Stimulated activated memory B cell treated with anti-CD40 and anti-IgM and Interleukin-4, amounts not matched to agents 10 μg/mL and 1 μg/mL and 100 μg/mL, for 72 hours (primary cell): ENCODE measurements around the gene SPTBN1.
A peak's percentile ranks its signal among the peaks of the same experiment; 100 is the strongest.

Source experiments
- ATAC-seq: fragments of 150-1000 bp; cut with Tn5 transposase; 2 replicates; pipeline ENCODE4 v1.10.0; 2021
- H3K27ac Mint-ChIP-seq: one replicate; pipeline ENCODE4 v1.8.0; 2022; ENCODE audit warnings: mild to moderate bottlenecking, mixed read lengths
- H3K27me3 Mint-ChIP-seq: one replicate; pipeline ENCODE4 v1.8.0; 2022; ENCODE audit warnings: mixed read lengths
- H3K36me3 Mint-ChIP-seq: one replicate; pipeline ENCODE4 v1.8.0; 2022; ENCODE audit warnings: mixed read lengths
- H3K4me1 Mint-ChIP-seq: one replicate; pipeline ENCODE4 v1.8.0; 2022; ENCODE audit warnings: mixed read lengths
- H3K4me3 Mint-ChIP-seq: one replicate; pipeline ENCODE4 v1.8.0; 2022; ENCODE audit warnings: mild to moderate bottlenecking, moderate library complexity, mixed read lengths
- H3K9me3 Mint-ChIP-seq: one replicate; pipeline ENCODE4 v1.8.0; 2022; ENCODE audit warnings: mixed read lengths

The SPTBN1 gene

DNA sequence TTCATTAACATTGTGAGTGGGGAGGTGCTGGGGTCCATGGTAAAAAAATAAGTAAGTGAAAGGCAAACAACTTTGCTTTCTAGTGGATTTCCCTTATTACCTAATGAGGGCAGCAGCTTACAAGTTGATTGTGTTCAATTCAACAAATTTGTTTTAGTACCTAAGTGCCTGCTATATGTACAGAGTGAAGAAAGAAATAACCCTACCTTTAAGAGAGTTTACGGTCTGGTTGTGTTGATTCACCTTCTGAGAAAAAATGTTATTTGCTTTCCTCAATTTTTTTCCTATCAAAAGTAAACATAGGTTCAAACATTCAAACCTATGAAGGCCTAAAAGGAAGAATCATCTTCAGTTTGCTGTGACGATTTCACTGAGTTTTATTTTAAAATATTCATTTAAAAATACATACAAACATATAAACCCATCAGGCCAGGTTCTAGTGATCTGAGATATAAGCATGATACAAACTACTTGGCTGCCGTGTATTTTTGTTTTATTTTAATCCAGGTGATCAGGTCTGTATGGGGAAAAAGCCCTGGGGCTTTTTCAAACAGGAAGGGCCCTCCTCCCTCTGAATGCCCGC lies 1.5 kb upstream of the SPTBN1 start:
- no peak for ATAC-seq
- Mint-ChIP-seq H3K27ac (no peak overlapping the region), H3K4me1 (peaks cover 28% of the 10 kb centered on the region), H3K36me3 (no peaks in the 10 kb centered on the region), H3K27me3 (peaks cover 28% of the 10 kb centered on the region), H3K9me3 (no peaks in the 10 kb centered on the region), H3K4me3 (peak overlapping the region; percentile 58)

- no peak for ATAC-seq
- Mint-ChIP-seq H3K27me3 (peaks cover 32% of the 10 kb centered on the region), H3K27ac (no peak overlapping the region), H3K4me3 (peak overlapping the region; percentile 58), H3K9me3 (no peaks in the 10 kb centered on the region), H3K4me1 (peaks cover 28% of the 10 kb centered on the region), H3K36me3 (no peaks in the 10 kb centered on the region)
Measured at GRCh38 chr2:54455131-54455562, 980 bp upstream of the SPTBN1 start.

- H3K4me3 Mint-ChIP-seq = peak overlapping the region; percentile 58
- no peaks in the 10 kb centered on the region for H3K36me3 Mint-ChIP-seq
- H3K27me3 Mint-ChIP-seq = peaks cover 43% of the 10 kb centered on the region
- H3K9me3 Mint-ChIP-seq = no peaks in the 10 kb centered on the region
- peaks cover 28% of the 10 kb centered on the region for H3K4me1 Mint-ChIP-seq
- no peak overlapping the region for H3K27ac Mint-ChIP-seq
- ATAC-seq = no peak
Measured at GRCh38 chr2:54456362-54456611, 160 bp downstream of the SPTBN1 start.

- Mint-ChIP-seq H3K27me3 (peaks cover 47% of the 10 kb centered on the region), H3K4me3 (peak overlapping the region; percentile 89), H3K27ac (no peak overlapping the region), H3K9me3 (no peaks in the 10 kb centered on the region), H3K36me3 (no peaks in the 10 kb centered on the region), H3K4me1 (peaks cover 28% of the 10 kb centered on the region)
- ATAC-seq = peak; percentile 64
Measured at GRCh38 chr2:54456612-54457322, 640 bp downstream of the SPTBN1 start.

- no peak overlapping the region for H3K27ac Mint-ChIP-seq
- no peaks in the 10 kb centered on the region for H3K36me3 Mint-ChIP-seq
- peak overlapping the region; percentile 89 for H3K4me3 Mint-ChIP-seq
- ATAC-seq = peak; percentile 61
- H3K27me3 Mint-ChIP-seq = peaks cover 49% of the 10 kb centered on the region
- no peaks in the 10 kb centered on the region for H3K9me3 Mint-ChIP-seq
- peaks cover 28% of the 10 kb centered on the region for H3K4me1 Mint-ChIP-seq
Measured at GRCh38 chr2:54457323-54458023, 1.3 kb downstream of the SPTBN1 start.

DNA sequence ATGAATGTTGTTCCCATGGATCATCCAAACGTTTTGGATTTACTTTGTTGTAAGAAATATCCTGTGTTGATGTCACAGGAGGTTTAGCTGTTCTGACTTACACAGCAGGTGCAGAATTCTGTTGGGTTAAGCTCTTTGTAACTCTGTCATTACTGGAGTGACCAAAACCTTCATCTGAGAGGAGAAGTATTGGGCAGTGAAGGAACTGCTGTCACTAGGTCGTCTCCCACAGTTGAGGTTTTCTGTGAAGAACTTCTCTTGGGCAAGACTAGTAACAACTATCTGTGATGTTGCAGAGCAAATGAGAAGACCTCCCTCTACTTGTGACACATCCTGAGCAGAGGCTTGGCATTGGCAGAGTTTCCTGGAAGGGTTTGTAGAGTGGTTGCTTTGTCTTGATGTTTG lies 2.9 kb downstream of the SPTBN1 start:
- Mint-ChIP-seq H3K27me3 (peaks cover 64% of the 10 kb centered on the region), H3K9me3 (no peaks in the 10 kb centered on the region)

DNA sequence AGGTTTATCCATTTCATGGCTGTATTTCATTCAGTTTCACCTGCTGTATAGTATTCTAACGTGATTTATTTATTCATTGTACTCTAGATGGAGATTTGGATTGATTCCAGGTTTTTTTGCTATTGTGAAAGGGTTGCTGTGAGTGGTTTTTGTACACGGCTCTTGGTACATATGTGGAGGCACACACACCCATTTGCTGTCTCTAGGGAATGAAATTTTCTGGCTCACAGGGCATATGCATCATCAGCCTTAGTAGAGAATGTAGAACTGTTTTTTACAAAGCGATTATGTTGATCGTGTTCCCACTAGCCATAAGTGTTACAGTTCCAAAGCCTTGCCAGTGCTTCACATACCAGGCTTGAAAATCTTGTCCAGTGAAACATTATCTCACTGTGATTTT lies 5.1 kb downstream of the SPTBN1 start:
- no peak overlapping the region for H3K4me3 Mint-ChIP-seq
- peaks cover 70% of the 10 kb centered on the region for H3K27me3 Mint-ChIP-seq
- H3K9me3 Mint-ChIP-seq = no peaks in the 10 kb centered on the region
- ATAC-seq = no peak
- peaks cover 16% of the 10 kb centered on the region for H3K4me1 Mint-ChIP-seq
- H3K27ac Mint-ChIP-seq = no peak overlapping the region
- H3K36me3 Mint-ChIP-seq = no peaks in the 10 kb centered on the region

More for the DNA sequence above, 2.9 kb downstream of the SPTBN1 start:
- Mint-ChIP-seq H3K4me1 (peaks cover 28% of the 10 kb centered on the region), H3K27ac (no peak overlapping the region), H3K36me3 (no peaks in the 10 kb centered on the region), H3K4me3 (no peak overlapping the region)
- ATAC-seq = no peak

DNA sequence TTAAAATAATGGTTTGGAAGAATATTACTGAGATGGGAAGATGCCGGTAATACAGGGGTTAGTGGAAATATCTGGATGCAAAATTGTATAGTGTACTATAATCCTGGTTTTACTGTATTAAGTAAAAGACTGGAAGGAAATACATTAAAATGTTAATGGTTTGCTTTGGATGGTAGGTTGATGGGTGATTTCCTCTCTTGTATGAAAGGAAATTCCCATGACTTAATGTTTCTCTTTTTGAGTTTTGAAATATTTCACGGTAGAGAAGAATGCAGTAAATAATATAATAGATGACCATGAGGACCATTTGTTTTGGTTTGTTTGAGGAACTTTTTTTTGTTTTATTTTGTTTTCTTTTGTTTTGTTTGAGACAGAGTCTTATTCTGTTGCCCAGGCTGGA lies 8.2 kb downstream of the SPTBN1 start:
- peaks cover 10% of the 10 kb centered on the region for H3K4me1 Mint-ChIP-seq
- H3K4me3 Mint-ChIP-seq = no peak overlapping the region
- no peak overlapping the region for H3K27ac Mint-ChIP-seq
- H3K9me3 Mint-ChIP-seq = no peaks in the 10 kb centered on the region
- no peaks in the 10 kb centered on the region for H3K36me3 Mint-ChIP-seq
- H3K27me3 Mint-ChIP-seq = peaks cover 46% of the 10 kb centered on the region
- ATAC-seq = no peak

DNA sequence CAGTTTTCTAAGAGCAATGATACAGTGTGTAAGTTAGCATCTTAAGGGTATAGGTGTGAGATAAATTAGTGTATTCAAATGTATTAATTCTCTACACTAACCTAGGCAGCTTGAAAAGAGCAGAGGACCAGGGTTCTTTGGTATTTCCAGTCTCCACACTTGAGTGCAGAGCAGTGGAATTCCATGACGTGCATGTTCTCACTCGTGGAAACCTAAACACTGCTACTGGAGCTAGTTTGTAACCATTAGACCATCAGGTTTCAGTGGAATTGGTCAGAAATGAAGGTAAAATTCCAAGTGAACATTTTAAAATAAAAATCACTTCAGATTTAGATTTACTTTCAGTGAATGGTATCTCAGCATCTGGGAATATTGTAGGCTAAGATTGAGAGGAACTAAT lies 9.0 kb downstream of the SPTBN1 start:
- no peak for ATAC-seq
- Mint-ChIP-seq H3K9me3 (no peaks in the 10 kb centered on the region), H3K36me3 (no peaks in the 10 kb centered on the region), H3K27me3 (peaks cover 38% of the 10 kb centered on the region), H3K4me1 (peaks cover 12% of the 10 kb centered on the region), H3K27ac (no peak overlapping the region), H3K4me3 (no peak overlapping the region)

GRCh38 chr2:54466870-54467269 lies 10.7 kb downstream of the SPTBN1 start:
- Mint-ChIP-seq H3K4me1 (peaks cover 23% of the 10 kb centered on the region), H3K36me3 (no peaks in the 10 kb centered on the region), H3K9me3 (no peaks in the 10 kb centered on the region), H3K27me3 (peaks cover 22% of the 10 kb centered on the region), H3K27ac (no peak overlapping the region), H3K4me3 (no peak overlapping the region)
- ATAC-seq = no peak

- peaks cover 23% of the 10 kb centered on the region for H3K4me1 Mint-ChIP-seq
- no peak overlapping the region for H3K27ac Mint-ChIP-seq
- H3K9me3 Mint-ChIP-seq = no peaks in the 10 kb centered on the region
- H3K27me3 Mint-ChIP-seq = peaks cover 10% of the 10 kb centered on the region
- no peaks in the 10 kb centered on the region for H3K36me3 Mint-ChIP-seq
- ATAC-seq = no peak
- H3K4me3 Mint-ChIP-seq = no peak overlapping the region
Measured at GRCh38 chr2:54468673-54469072, 12.5 kb downstream of the SPTBN1 start.

- Mint-ChIP-seq H3K27me3 (peaks cover under 1% of the 10 kb centered on the region), H3K4me3 (no peak overlapping the region), H3K27ac (no peak overlapping the region), H3K4me1 (peaks cover 23% of the 10 kb centered on the region), H3K36me3 (no peaks in the 10 kb centered on the region), H3K9me3 (no peaks in the 10 kb centered on the region)
- ATAC-seq = no peak
Measured at GRCh38 chr2:54469484-54470053, 13.4 kb downstream of the SPTBN1 start.

GRCh38 chr2:54470266-54470938 lies 14.3 kb downstream of the SPTBN1 start:
- no peaks in the 10 kb centered on the region for H3K9me3 Mint-ChIP-seq
- ATAC-seq = no peak
- H3K4me1 Mint-ChIP-seq = peaks cover 23% of the 10 kb centered on the region
- H3K4me3 Mint-ChIP-seq = no peak overlapping the region
- peak overlapping the region; percentile 84 for H3K27ac Mint-ChIP-seq
- no peaks in the 10 kb centered on the region for H3K27me3 Mint-ChIP-seq
- no peaks in the 10 kb centered on the region for H3K36me3 Mint-ChIP-seq

DNA sequence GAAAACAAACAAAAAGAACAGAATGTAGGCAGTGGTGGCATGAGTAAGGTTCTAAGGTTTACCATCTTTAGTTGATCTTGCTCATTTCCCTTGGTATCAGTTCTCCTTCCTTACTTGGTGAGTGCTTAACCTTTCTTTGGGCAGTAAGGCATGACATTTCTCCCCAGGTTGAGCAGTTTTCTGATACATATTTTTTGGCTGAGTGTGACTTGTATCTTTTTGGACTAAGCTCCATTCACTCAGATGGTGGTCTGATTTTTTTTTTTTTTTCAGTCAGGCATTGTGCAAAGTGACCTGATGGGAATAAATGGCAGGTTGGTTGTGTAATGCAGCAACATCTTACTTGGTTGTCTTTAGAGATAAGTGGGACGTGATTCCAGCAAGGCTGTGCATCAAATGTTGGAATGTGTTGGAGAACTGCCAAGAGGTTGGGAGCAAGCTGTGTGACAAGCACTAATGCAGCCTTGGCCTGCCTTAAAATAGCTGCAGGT lies 15.1 kb downstream of the SPTBN1 start:
- Mint-ChIP-seq H3K27me3 (no peaks in the 10 kb centered on the region), H3K9me3 (no peaks in the 10 kb centered on the region), H3K36me3 (no peaks in the 10 kb centered on the region), H3K4me1 (peaks cover 23% of the 10 kb centered on the region), H3K4me3 (peak overlapping the region; percentile 38), H3K27ac (peak overlapping the region; percentile 84)
- ATAC-seq = peak; percentile 96

GRCh38 chr2:54473851-54474250 lies 17.7 kb downstream of the SPTBN1 start:
- ATAC-seq = no peak
- Mint-ChIP-seq H3K4me3 (no peak overlapping the region), H3K9me3 (no peaks in the 10 kb centered on the region), H3K4me1 (peaks cover 18% of the 10 kb centered on the region), H3K36me3 (no peaks in the 10 kb centered on the region), H3K27me3 (no peaks in the 10 kb centered on the region), H3K27ac (no peak overlapping the region)
